Forelimb muscle (tissue), 1 donor: ENCODE measurements around the gene ARHGAP6. TPM values are rescaled to one million over a fixed set of nuclear protein-coding genes. Genes with fewer than 3 reads are reported as not detected.
"Not testable (repeated sequence)": the region's sequence is repeated elsewhere in the genome, so short reads cannot be mapped to it uniquely, and the experiment has no call there.

Experiments
- DNase-seq: peaks from one replicate; pipeline ENCODE4 v3.0.0-alpha.2; 2013; ENCODE audit warnings: low read depth
- polyA plus RNA-seq: library from polyadenylated mRNA; unstranded; fragments of 120-200 nt; gene quantifications from one replicate; pipeline ENCODE4 v1.2.1, GENCODE V29; 2013; ENCODE audit not compliant: insufficient read length

The ARHGAP6 gene
- polyA plus RNA-seq, 1 donor, result 9.3 TPM

DNA sequence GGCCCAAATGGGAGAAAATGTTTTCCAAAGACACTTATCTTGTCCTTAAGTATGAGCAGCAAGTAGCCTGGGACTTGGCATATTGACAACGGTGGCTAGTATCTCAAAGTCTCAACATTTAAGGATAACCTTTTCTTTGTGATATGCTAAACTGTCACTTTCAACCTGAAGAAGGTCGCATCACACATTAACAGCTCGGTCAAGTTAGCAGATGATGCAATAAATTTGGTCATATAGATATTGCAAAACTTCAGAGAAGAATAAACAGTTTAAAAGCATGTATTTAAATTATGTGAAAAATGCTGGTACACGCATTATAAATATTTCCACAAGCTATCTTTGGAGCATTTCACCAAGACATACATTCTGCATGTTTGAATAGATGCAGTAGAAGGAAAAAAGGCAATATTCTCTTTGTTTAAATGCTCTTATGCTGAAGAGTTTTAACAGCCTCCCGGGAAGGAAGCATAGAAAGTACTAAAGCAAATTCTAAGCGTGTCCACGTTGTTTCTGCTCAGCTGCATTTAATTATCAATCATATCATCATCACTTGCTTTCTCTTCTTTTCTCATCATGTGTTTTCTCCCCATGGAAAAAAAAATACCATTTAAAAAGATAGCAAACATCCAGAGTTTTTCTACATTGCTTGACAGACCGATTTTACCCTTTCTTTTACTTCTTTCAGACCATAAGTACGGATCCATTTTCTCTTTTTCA, 24.2 kb downstream of the ARHGAP6 start:
- DNase-seq, result no peak

DNA sequence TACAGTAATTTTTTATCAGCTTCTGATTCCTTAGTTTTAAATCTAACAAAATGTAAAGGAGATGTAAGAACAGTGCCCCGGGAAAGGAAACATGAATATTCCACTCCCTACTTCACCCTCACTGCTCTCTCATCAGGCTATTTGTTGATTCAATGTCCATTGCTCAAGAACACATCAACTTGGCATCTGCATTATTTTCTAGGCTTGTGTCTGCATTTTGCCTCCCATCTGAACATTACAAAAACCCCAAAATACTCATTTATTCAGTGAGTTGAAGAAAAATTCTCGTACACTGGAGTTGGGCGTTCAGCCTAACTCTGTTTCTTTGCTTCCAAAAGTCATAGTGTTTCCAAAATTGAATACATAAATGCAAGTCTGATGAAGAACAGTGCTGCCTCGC, 25.6 kb downstream of the ARHGAP6 start:
- DNase-seq, result no peak

DNA sequence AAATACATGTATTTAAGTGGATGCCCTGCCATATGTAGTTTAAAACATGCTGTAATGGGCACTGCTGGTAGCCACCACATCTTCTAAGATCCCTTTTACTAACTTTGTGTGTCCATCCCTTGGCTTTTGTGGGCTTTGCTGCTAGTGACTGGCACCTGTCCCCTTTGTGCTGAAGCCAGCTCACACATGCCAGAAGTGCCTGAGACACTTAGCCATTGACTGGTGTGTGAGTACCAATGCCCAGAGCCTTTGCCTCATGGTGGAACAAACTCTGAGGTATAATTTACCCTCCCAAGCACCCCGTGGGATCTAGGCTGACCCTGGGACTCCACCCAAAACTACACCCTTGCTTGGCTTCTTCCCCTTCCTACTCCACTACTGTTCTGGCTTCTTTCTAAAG, 33.0 kb downstream of the ARHGAP6 start:
- no peak for DNase-seq

DNA sequence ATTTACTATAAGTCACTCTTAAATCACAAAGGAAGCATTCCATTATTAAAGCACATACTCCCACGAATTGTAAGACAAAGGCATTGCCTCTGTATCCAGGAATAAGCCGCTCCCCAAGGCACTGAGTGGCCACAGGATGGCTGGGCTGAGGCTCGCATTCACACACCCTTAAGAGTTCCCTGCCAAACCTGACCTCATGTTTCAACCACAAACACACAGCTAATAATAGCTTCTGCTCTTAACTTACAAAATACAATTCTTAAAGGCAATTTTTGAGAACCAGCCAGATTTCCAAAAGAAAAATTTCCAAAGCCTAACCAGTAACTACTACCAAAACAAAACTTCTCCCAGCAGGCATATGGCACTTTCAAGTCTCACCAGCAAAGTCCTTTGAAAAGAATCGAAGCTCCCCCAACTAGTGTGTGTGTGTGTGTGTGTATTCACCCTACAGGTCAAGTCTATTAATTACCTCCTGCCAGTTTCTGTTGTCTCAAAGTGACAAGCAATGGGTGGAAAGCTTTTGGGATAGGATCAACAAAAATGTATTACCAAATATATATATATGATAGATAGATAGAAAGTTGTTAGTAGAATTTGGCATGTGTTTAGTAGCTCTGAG, 36.0 kb downstream of the ARHGAP6 start:
- no peak for DNase-seq

DNA sequence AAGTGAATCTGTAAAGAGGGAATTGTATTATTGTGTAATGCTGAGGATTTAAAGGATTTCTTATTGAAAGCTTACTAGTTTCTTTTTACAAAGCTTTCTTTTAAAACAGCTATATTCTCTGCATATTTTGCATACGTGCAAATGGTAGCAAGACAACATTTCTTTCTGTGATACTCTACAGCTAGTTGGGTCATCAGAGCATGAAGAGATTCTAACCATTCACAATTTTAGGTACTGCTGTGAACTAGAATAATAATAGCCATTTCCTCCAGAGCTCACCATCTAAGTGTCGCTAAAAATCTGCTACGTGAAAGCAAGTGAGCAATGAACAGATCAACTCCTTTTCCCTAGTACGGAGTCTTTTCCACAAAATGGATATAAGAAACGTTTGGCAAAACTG, 37.3 kb downstream of the ARHGAP6 start:
- DNase-seq, result no peak

DNA sequence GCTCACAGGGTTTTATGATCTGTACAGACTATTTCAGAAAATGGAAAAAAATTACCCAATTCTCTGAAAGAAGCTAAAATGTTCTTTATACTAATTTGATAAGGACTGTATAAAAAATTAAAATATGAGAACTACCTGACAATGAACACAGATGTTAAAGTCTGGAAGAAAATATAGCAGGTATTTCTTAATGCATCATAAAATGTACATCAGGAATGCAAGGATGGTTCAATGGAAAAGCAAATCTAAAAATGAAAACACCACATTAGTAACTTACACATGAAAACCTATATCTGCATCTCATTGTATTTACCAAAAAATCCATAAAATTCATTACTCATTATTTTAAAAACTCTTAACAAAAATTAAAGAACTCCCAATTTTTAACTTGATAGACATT, 39.4 kb downstream of the ARHGAP6 start:
- DNase-seq, result no peak

DNA sequence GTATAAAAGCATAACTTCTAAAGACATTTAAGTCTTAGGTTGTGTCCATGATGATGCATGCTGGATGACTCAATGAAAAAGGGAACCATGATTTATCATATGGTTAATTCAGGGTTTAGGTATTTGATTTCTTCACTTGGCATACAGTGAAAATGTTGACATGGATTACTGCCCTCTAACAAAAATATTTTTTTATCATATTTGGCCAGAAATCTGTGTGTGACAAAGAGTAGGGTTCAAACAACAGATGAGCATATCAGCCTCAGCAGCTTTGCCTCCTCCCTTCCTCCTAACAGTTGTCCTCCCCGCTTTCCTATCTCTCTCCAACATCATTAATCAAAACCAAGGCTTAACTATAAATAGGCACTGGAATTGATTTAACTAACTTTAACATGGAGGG, 46.3 kb downstream of the ARHGAP6 start:
- no peak for DNase-seq

DNA sequence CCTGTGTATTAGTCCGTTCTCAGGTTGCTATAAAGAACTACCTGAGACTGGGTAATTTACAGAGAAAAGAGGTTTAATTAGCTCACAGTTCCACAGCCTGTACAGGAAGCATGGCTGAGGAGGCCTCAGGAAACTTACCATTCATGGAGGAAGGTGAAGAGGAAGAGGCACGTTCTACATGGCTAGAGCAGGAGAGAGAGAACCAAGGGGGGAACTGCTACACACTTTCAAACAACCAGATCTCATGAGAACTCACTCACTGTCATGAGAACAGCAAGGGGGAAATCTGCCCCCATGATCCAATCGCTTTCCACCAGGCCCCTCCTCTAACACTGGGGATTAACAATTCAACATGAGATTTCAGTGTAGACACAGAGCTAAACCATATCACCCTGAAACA, 51.5 kb downstream of the ARHGAP6 start:
- not testable (repeated sequence) for DNase-seq

DNA sequence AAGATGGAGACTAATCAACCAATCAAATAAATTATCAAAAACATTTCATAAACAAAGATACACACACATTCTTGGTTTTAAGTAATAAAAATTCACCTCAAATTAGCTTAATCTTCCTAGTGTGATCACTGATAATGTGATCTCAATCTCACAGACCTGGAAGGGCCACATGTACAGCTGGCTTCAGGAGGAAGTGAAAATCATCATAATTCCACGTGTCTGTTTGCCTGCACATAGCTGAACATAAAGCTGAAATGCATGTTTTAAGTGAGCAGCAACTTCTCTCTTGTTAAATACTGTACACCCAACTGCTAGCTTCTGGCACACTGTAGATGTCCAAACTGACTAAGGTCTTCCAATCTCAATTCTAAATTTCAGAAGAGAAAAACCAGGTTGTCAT, 53.8 kb downstream of the ARHGAP6 start:
- DNase-seq, result no peak

DNA sequence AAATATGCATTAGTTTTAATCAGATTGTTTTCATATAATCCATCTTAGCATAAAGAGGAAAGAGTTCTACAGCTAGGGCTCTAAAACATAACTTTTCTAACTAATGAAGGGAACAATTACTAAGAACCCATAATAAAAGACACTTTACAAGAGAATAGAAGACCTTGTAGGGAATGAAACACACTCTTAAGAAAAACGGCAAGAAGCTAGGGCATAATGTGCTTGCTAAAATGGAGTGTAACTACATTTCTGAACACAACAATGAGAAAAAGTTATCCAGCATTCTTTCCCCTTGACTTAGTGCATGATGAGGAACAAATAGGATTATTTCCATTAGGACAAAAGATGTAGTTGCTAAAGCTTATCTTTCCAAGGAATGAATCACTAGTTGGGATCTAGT, 54.6 kb downstream of the ARHGAP6 start:
- no peak for DNase-seq

DNA sequence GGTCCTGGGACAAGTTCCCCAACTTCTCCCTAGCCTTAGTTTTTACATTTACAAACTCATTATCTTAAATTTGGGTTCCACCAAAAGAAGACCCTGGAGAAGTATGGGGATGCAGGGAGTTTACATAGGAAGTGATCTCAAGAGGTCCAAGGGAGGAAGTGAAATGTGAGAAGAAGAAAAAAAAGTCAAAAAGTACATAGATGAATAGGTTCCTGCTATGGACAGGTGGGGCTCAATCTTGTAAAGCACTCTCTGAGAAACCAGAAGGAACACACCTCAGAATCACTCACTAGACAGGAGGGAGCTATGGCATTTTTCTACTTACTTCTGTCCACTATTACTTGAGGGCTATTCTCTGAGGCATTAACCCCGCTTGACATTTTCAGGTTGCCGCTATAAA, 56.6 kb downstream of the ARHGAP6 start:
- no peak for DNase-seq

DNA sequence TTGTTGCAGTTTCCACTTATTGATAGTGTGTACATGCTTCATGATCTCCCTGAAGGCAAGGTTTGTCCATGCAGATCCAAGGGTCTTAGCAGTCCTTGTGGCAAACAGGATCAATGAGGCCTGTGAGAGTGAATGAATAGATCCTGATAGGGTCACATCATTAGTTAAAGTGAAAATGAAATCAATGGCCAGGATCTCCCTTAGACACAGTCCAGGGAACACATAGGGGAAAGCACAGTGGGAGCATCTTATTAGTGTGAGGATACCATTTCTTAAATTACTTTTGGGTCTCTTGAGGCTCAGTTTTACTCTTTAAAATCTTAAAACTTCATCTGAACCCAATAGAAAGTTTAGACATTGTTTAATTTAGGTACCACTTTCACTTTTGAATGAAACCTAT, 59.3 kb downstream of the ARHGAP6 start:
- no peak for DNase-seq

DNA sequence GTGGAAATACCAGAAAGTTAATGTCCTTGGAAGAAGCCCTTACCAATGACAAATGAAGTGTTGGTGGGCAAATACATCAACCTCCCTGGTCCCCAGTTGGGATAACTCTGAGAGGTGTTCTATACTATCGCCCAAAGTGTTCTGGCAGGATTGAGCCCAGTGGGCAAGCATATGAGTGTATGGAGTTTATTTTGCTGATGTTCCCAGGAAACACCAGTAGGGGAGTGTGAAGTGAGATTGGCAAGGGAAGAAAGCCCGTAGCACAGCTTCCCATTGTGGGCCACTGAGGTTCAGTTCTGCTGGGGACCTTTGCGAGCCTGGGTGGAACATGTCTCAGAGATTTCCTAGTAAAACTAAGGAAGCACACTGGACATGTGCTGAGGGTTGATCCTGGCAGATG, 65.1 kb downstream of the ARHGAP6 start:
- no peak for DNase-seq

DNA sequence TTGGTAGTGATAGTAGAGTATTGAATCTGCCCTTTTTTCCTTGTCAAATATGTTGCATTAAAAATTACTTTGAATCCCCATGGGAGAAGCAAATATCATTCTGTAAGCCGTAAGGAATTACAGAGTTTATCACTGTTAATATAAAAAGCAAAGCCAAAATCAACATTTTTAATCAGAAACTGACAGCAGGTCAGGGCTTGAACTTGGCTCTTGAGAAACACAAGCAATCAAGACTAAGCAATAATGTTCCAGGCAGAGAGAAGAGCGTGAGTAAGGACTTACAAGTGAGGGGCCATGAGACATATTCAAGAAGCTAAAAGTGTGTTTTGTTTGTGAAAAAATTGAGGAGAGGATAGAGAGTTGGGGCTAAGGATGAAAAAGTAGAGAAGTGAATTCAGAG, 68.2 kb downstream of the ARHGAP6 start:
- DNase-seq, result no peak

DNA sequence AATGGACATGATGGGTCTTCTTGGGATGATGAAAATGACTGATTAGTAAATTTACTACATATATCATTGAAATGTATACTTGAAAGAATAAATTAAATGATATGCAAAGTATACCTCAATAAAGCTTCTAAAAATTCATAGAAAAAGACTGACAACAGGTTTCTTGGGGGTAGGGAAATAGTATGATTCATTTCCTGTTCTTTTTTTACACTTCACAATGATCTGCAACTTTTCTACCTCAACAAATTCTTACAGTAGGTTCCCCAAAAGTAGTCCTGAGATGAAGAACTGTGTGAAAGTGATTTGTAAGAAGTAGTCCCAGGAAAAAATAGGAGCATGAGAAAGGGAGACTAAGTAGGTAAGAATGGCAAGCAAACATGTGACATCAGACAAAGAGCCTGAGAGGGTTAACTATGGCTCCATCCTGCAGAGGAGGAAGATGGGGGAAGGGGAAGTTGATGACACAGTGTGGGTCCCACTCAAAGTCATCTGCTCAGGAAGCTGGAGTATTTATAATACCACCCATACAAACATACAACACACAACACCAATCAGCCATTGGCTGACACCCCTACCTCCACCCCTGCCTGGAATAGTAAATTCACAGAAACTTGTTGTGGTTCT, 73.9 kb downstream of the ARHGAP6 start:
- no peak for DNase-seq

DNA sequence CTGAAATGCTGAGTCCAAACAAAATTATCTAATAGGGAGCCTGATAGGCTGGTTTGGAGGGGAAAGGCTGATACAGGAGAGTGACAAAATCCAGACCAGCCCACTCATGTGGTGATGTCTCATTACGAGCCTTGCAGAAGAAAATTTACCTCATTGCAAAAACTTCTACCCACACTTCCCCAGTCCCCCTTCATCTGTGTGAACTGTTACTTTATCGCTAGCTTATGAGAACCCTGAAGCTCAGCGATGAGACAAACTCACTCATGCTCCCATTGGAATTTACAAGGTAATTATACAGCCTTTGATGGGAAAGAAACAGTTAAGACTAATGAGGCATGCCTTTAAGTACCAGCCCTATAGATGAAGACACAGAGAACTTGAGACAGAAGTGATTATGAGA, 76.1 kb downstream of the ARHGAP6 start:
- no peak for DNase-seq

DNA sequence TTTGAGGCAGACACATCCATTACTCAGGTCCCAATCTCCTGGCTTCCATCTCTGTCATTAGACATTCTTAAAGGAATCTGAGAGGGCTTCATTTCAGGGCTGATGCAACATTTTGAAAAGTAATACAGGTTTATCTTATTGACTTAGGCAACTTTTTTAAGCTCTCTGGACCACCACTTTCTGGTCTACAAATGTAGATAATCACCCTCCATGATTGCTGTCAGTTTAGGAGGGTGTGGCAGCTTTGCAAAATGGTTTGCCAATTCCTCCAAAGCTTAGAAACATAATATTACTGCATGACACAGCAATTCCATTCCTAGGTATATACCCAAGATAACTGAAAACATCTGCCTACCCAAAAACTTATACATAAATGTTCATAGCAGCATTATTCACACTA, 77.6 kb downstream of the ARHGAP6 start:
- no peak for DNase-seq

DNA sequence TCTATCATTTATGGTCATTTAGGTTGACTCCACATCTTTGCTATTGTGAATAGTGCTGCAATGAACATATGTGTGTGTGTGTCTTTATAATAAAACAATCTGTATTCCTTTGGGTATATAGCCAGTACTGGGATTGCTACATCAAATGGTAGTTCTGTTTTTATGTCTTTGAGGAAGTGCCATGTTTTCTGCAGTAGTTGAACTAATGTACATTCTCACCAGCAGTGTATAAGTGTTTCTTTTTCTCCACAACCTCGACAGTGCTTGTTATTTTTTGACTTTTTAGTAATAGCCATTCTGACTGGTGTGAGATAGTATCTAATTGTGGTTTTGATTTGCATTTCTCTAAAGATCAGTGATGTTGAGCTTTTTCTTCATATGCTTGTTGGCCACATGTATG, 80.5 kb downstream of the ARHGAP6 start:
- no peak for DNase-seq

DNA sequence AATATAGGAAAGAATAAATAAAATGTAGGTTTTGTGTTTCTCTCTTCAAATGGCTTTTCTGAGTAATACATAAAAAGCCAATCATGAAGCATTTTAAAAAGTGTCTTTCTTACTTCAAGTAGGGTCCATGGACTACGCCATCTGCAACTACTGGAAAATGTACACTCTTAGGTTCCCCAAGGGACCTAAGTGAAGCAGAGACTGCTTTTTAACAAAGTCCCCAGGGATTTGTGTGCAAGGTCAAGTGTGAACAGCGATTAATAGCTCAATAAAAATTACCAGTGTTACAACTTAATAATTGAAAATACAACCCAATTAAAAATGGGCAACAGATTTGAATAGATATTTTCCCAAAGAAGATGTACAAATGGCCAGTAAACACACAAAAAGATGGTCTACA, 84.9 kb downstream of the ARHGAP6 start:
- DNase-seq, result no peak

DNA sequence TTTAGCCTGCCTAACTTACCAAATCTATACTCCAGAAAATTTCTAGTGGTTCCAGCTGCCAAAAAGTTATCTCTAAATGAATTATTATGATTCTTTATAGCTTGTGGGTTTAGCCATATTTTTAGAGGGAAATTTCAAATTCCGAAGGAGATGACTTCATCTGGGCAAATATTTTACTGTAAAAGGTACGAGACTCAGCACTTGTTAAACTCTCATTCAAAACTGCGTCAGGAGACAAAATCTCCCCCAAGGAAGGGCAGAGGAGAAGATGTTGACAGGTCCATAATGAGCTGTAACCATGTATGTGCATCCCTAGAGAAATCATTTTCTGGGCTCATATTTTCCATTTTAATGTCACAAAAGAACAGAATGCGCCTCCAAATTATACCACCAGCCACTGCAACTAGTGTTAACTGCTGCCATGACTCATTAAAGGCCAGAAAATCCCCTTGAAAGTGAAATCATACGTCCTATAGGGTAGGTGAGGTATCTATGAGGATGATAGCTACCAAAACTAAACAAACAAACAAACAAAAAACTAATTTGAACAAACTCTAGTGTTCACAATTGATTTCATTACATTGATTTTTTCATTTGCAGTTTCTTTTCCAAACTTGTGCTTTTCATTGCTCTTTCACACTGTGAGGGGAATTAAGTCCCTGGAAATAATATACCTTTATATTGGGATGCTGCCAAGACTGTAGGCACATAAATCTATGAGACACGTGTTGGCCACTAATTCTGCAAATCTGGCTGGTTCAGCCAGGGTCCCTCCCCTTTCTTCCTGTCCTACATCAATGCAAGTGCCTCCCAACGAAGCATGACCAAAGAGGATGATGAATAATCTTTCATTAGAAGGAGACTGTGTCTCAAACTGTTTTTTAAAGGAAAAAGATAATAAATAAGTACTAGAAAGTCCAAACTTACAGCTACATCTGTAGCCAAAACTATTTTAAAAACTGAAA, 85.8 kb downstream of the ARHGAP6 start:
- no peak for DNase-seq

DNA sequence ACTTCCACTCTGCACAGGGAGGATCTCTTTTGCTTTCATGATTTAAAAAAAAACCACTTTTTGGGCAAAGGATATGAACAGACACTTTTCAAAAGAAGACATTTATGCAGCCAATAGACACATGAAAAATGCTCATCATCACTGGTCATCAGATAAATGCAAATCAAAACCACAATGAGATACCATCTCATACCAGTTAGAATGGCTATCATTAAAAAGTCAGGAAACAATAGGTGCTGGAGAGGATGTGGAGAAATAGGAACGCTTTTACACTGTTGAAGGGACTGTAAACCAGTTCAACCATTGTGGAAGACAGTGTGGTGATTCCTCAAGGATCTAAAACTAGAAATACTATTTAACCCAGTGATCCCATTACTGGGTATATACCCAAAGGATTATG, 87.4 kb downstream of the ARHGAP6 start:
- DNase-seq, result not testable (repeated sequence)

DNA sequence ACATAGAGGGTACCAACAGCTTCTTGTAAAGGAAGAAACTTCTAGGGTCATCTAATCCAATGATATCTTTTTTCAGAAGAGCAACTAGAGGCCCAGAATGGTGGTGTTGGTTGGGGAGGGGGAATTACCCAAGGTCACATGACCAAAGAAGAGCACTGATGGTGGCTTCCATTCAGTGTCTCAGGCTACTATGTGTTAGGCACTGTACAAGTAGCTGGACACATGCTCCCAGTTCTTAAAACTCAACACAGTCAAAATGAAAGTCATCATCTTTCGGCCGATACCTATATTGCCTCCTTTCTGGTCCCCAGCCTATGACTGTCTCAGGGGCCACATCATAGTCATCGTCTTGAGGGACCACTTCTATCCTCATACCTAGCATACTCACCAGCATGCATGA, 88.1 kb downstream of the ARHGAP6 start:
- DNase-seq, result no peak
